ENCODE measurements around the gene SYNDIG1. TPM values are rescaled to one million over a fixed set of nuclear protein-coding genes. Genes with fewer than 3 reads are reported as not detected.

Gene SYNDIG1
- total RNA-seq, 4 donors from 2014 or later: 0.45 TPM; not detected in 3

DNA sequence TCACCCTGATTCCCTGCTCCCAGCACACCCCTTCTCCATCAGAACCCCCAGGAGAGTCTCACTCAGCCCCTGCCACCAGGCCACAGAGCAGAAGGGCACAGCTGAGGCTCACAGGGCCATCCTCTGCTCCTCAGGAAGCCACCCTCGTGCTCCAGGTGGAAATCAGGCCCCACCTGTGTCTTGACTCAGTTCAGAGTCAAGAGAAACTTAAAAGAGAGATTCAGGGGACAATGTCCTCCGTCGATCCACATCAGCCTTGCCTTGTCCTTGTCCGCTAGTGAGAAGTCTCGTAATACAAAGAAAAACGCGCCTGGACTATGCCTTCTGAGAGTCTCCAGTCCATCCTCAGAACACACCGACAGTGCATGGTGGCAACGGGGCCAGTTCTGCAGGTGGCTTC is 114.6 kb downstream of the SYNDIG1 start:
- WGBS, 2 donors: 86% methylated on average over 9 of the region's 9 CpGs
- no peak overlapping the region for H3K4me3 ChIP-seq (ENCODE audit: low read depth, poor library complexity, severe bottlenecking)
- intact Hi-C loops (cut with DNase I; ENCODE audit: low total_unique reads): no loop called here
- no peak for TF ChIP-seq CTCF (IDR thresholded peaks at IDR 0.05)
- TF ChIP-seq POLR2A (IDR thresholded peaks at IDR 0.05): no peak
- peak in 1 of 2 donors; percentile 58 for DNase-seq (ENCODE audit: low spot score in 2 of 2)

- peak in 1 of 2 donors; percentile 79 for DNase-seq (ENCODE audit: low spot score in 2 of 2)
- intact Hi-C loops (cut with DNase I; ENCODE audit: low total_unique reads): no loop called here
- no peak overlapping the region for H3K4me3 ChIP-seq (ENCODE audit: low read depth, poor library complexity, severe bottlenecking)
- 73 to 80% methylated on average over 26 of the region's 26 CpGs for WGBS, 2 donors
- TF ChIP-seq CTCF (IDR thresholded peaks at IDR 0.05) (no peak), POLR2A (IDR thresholded peaks at IDR 0.05) (no peak)
These were observed 115.3 kb downstream of the SYNDIG1 start for GRCh38 chr20:24584538-24585356.

DNA sequence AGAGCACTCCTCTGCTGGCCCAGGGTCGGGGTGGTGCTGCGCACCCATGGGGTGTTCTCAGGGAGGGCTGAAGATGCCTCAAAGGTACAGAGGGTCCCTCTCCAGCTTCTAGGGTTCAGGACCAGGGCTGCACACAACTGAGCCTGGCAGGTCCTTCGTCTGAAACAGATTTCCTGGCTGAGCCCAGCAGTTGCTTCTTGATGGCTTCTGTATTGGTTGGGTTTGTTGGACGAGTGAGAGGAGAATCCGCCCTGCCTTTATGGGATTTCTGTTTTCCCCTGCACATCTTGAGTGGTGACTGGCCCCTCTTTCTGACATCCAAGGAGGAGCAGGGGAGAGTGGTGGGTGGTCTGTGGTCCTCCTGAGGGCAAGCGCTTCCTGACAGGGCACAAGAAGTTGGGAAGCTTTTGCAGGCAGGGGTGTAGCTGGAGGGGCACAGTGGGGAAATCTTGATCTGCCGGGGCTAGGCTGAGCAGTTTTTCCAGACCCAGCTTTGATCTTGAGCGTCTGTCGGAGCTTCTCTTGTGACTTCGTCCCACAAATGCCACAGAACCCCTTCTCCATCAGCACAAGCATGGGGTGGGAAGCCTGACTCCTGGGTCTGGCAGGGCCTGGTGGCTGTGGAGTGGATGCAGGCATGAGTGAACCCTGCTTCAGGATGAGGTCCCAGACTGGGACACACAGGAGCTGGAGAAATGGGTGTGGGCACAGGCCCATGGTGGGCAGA is 116.5 kb downstream of the SYNDIG1 start:
- TF ChIP-seq CTCF (IDR thresholded peaks at IDR 0.05): no peak
- TF ChIP-seq POLR2A (IDR thresholded peaks at IDR 0.05): no peak
- intact Hi-C loops (cut with DNase I; ENCODE audit: low total_unique reads): no loop called here
- 85 to 86% methylated on average over 10 of the region's 10 CpGs for WGBS, 2 donors
- no peak overlapping the region for H3K4me3 ChIP-seq (ENCODE audit: low read depth, poor library complexity, severe bottlenecking)
- peak in 1 of 2 donors; percentile 31 for DNase-seq (ENCODE audit: low spot score in 2 of 2)

DNA sequence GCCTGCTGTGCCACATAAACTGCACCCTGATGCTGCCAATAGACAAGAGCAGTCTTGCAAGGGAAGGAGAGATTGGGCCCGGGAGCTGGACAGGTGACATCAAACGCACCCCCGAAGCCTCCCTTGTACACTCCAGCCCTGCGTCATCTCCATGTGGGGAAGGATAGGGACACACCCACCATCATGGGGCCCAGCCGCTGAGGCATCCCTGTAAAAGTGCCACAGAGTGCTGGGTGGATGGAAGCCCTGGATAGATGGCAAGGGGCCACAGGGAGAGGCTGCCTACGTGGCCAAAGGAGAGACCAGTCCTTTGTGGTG is 117.1 kb downstream of the SYNDIG1 start:
- no peak for TF ChIP-seq POLR2A (IDR thresholded peaks at IDR 0.05)
- TF ChIP-seq CTCF (IDR thresholded peaks at IDR 0.05): no peak
- no peak overlapping the region for H3K4me3 ChIP-seq (ENCODE audit: low read depth, poor library complexity, severe bottlenecking)
- DNase-seq (ENCODE audit: low spot score in 2 of 2): peak in 1 of 2 donors; percentile 74
- intact Hi-C loops (cut with DNase I; ENCODE audit: low total_unique reads): no loop called here
- 61 to 69% methylated on average over 4 to 6 of the region's 6 CpGs for WGBS, 2 donors

GRCh38 chr20:24587384-24588046 is 118.1 kb downstream of the SYNDIG1 start:
- DNase-seq (ENCODE audit: low spot score in 2 of 2): peak in 1 of 2 donors; percentile 73
- TF ChIP-seq POLR2A (IDR thresholded peaks at IDR 0.05) (no peak), CTCF (IDR thresholded peaks at IDR 0.05) (no peak)
- intact Hi-C loops (cut with DNase I; ENCODE audit: low total_unique reads): no loop called here
- WGBS, 2 donors: 69 to 73% methylated on average over 12 of the region's 12 CpGs
- H3K4me3 ChIP-seq (ENCODE audit: low read depth, poor library complexity, severe bottlenecking): no peak overlapping the region

Data from lower leg skin (tissue), 4 donors.